K562 (cell line): ENCODE data around the gene PRTFDC1.
A peak's percentile ranks its signal among the peaks of the same experiment; 100 is the strongest.

Experiments used
- EP300 ChIP-seq: IDR thresholded peaks from 2 replicates; pipeline ENCODE4 v1.6.1; 2012; ENCODE audit warnings: low read length, improper control_type of control experiment
- FOXK1 ChIP-seq: sonication (generic); formaldehyde crosslinking; IDR thresholded peaks from 2 replicates; pipeline ENCODE4 v1.8.0; 2022; ENCODE audit warnings: missing genetic modification reagents, mild to moderate bottlenecking, borderline replicate concordance
- REST ChIP-seq, 2 experiments: fragments of 450-650 bp; formaldehyde crosslinking in 1 of 2; IDR thresholded peaks; 2 replicates each; pipeline versions ENCODE4 v1.4.0 to v1.6.1; 2014 to 2020; ENCODE audit warnings: mild to moderate bottlenecking in 2 of 2, borderline replicate concordance in 1 of 2, low read depth in 1 of 2
- SOX6 ChIP-seq: fragments of 450-650 bp; IDR thresholded peaks from 2 replicates; pipeline ENCODE4 v1.6.1; 2014; ENCODE audit warnings: mild to moderate bottlenecking
- ZNF644 ChIP-seq: fragments of 200-800 bp; sonication (Bioruptor generic); IDR thresholded peaks from 2 replicates; pipeline ENCODE4 v1.6.1; 2016; ENCODE audit warnings: low read depth, missing genetic modification characterization, missing compliant biosample characterization
- TF ChIP-seq, protein P1 (sequence below), 3 experiments: IDR thresholded peaks in 2 of 3; conservative IDR thresholded peaks in 1 of 3; 2 replicates each; pipeline ENCODE4 v1.5.1; 2011 to 2012; ENCODE audit warnings: low read length in 3 of 3, mild to moderate bottlenecking in 3 of 3, control low read depth in 2 of 3, improper control_type of control experiment in 1 of 3, inconsistent platforms in 1 of 3, low read depth in 1 of 3, mixed read lengths in 1 of 3, moderate library complexity in 1 of 3; ENCODE audit not compliant: insufficient read depth in 2 of 3

DNA sequence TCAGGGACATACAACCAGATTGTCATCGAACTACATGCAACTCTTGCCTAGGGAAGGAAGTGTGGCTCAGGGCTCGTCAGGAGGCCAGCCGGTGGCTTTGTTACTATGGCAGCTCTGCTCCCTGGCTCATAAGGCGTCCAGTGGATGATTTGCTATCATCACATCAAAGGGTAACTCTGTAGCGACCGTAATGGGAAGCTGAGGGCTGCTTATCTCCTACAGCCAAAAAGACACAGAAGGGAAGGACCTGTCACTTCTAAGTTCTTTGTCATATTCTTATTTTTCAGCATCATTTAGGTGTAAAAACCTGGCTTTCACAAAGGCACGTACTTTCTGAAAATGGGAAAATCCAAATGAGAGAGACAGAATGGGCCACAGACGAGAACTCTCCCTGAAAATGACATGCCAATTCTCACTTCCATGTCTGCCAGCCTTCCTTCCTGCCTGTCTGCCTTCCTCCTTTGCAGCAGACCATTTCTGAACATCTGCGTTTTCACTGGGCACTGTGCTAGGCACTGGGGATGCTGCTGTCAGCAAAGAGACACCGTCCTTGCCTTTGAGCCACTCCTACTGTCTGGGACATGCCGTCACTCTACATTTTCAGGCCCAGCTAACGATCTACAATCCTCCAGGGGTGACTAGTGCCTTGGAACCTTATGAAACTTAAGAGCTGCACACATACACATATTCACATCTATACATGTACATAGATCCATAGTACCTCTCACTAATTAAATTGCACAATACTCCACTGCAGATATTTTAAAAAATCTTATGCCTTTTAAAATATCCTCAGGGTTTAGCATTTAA is 36.6 kb upstream of the PRTFDC1 start:
- TF ChIP-seq ZNF644 (tag), result no peak
- TF ChIP-seq, protein P1, sequence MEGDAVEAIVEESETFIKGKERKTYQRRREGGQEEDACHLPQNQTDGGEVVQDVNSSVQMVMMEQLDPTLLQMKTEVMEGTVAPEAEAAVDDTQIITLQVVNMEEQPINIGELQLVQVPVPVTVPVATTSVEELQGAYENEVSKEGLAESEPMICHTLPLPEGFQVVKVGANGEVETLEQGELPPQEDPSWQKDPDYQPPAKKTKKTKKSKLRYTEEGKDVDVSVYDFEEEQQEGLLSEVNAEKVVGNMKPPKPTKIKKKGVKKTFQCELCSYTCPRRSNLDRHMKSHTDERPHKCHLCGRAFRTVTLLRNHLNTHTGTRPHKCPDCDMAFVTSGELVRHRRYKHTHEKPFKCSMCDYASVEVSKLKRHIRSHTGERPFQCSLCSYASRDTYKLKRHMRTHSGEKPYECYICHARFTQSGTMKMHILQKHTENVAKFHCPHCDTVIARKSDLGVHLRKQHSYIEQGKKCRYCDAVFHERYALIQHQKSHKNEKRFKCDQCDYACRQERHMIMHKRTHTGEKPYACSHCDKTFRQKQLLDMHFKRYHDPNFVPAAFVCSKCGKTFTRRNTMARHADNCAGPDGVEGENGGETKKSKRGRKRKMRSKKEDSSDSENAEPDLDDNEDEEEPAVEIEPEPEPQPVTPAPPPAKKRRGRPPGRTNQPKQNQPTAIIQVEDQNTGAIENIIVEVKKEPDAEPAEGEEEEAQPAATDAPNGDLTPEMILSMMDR (IDR thresholded peaks at IDR 0.05 in 2 of 3, conservative IDR thresholded peaks at IDR 0.05 in 1 of 3; ENCODE audit: insufficient read depth in 2 of 3, low read depth in 1 of 3, low read length in 3 of 3), result no peak
- TF ChIP-seq EP300, result peak; percentile 41; the same call in 1 of the 2 replicates
- 0 out of 2 replicates have a peak, but pooled peaks have one; percentile 33 for TF ChIP-seq SOX6
- no peak for TF ChIP-seq FOXK1
- peak; percentile 6; the same call in 1 of the 2 replicates for TF ChIP-seq REST (IDR thresholded peaks at IDR 0.05; ENCODE audit: borderline replicate concordance)
- no peak for TF ChIP-seq REST (CRISPR knock-in tag; IDR thresholded peaks at IDR 0.05; ENCODE audit: low read depth)
